IPS-15b (cell line): ENCODE results near the gene PPM1E.
"Not testable (repeated sequence)": the region's sequence is repeated elsewhere in the genome, so short reads cannot be mapped to it uniquely, and the experiment has no call there.

ENCODE experiments used
- H3K27me3 ChIP-seq: one replicate; pipeline ENCODE4 v1.6.1; 2013; ENCODE audit warnings: low read length; ENCODE audit not compliant: control insufficient read depth, insufficient read depth
- H3K36me3 ChIP-seq: one replicate; pipeline ENCODE4 v1.6.1; 2013; ENCODE audit warnings: low read length; ENCODE audit not compliant: control insufficient read depth, insufficient read depth
- H3K4me1 ChIP-seq: one replicate; pipeline ENCODE4 v1.6.1; 2013; ENCODE audit warnings: mild to moderate bottlenecking, low read length; ENCODE audit not compliant: control insufficient read depth, insufficient read depth
- H3K4me3 ChIP-seq: one replicate; pipeline ENCODE4 v1.5.1; 2013; ENCODE audit warnings: low read depth, low read length
- H3K9ac ChIP-seq: one replicate; pipeline ENCODE4 v1.6.1; 2013; ENCODE audit warnings: low read depth, mild to moderate bottlenecking, low read length
- H3K9me3 ChIP-seq: one replicate; pipeline ENCODE4 v1.6.1; 2013; ENCODE audit warnings: mild to moderate bottlenecking, low read length; ENCODE audit not compliant: control insufficient read depth, insufficient read depth

The PPM1E gene

GRCh38 chr17:58818654-58819053 lies 63.0 kb downstream of the PPM1E start:
- H3K9ac ChIP-seq = no peak overlapping the region
- no peaks in the 10 kb centered on the region for H3K9me3 ChIP-seq
- no peak overlapping the region for H3K4me3 ChIP-seq
- no peaks in the 10 kb centered on the region for H3K36me3 ChIP-seq
- no peaks in the 10 kb centered on the region for H3K27me3 ChIP-seq
- H3K4me1 ChIP-seq = no peaks in the 10 kb centered on the region

- Histone ChIP-seq H3K4me1 (no peaks in the 10 kb centered on the region), H3K36me3 (no peaks in the 10 kb centered on the region), H3K9ac (no peak overlapping the region), H3K9me3 (no peaks in the 10 kb centered on the region), H3K27me3 (no peaks in the 10 kb centered on the region), H3K4me3 (no peak overlapping the region)
Measured at GRCh38 chr17:58822148-58823050, 66.7 kb downstream of the PPM1E start.

GRCh38 chr17:58823051-58823525 lies 67.4 kb downstream of the PPM1E start:
- no peaks in the 10 kb centered on the region for H3K4me1 ChIP-seq
- no peaks in the 10 kb centered on the region for H3K9me3 ChIP-seq
- no peak overlapping the region for H3K4me3 ChIP-seq
- no peak overlapping the region for H3K9ac ChIP-seq
- no peaks in the 10 kb centered on the region for H3K36me3 ChIP-seq
- no peaks in the 10 kb centered on the region for H3K27me3 ChIP-seq

GRCh38 chr17:58829172-58829637 lies 73.6 kb downstream of the PPM1E start:
- no peaks in the 10 kb centered on the region for H3K27me3 ChIP-seq
- H3K9ac ChIP-seq = no peak overlapping the region
- no peak overlapping the region for H3K4me3 ChIP-seq
- no peaks in the 10 kb centered on the region for H3K9me3 ChIP-seq
- H3K36me3 ChIP-seq = no peaks in the 10 kb centered on the region
- H3K4me1 ChIP-seq = no peaks in the 10 kb centered on the region

GRCh38 chr17:58831780-58832179 lies 76.1 kb downstream of the PPM1E start:
- Histone ChIP-seq H3K9ac (no peak overlapping the region), H3K4me1 (no peaks in the 10 kb centered on the region), H3K4me3 (no peak overlapping the region), H3K27me3 (no peaks in the 10 kb centered on the region), H3K36me3 (no peaks in the 10 kb centered on the region), H3K9me3 (no peaks in the 10 kb centered on the region)

GRCh38 chr17:58832514-58832913 lies 76.9 kb downstream of the PPM1E start:
- Histone ChIP-seq H3K4me1 (no peaks in the 10 kb centered on the region), H3K36me3 (no peaks in the 10 kb centered on the region), H3K9ac (no peak overlapping the region), H3K9me3 (no peaks in the 10 kb centered on the region), H3K27me3 (no peaks in the 10 kb centered on the region), H3K4me3 (no peak overlapping the region)

- Histone ChIP-seq H3K27me3 (no peaks in the 10 kb centered on the region), H3K9ac (no peak overlapping the region), H3K36me3 (no peaks in the 10 kb centered on the region), H3K4me3 (no peak overlapping the region), H3K9me3 (no peaks in the 10 kb centered on the region), H3K4me1 (no peaks in the 10 kb centered on the region)
Measured at GRCh38 chr17:58837699-58838098, 82.0 kb downstream of the PPM1E start.

GRCh38 chr17:58840820-58841612 lies 85.4 kb downstream of the PPM1E start:
- H3K9ac ChIP-seq = no peak overlapping the region
- H3K4me3 ChIP-seq = no peak overlapping the region
- no peaks in the 10 kb centered on the region for H3K27me3 ChIP-seq
- no peaks in the 10 kb centered on the region for H3K9me3 ChIP-seq
- no peaks in the 10 kb centered on the region for H3K36me3 ChIP-seq
- H3K4me1 ChIP-seq = no peaks in the 10 kb centered on the region

- H3K27me3 ChIP-seq, H3K36me3 ChIP-seq, H3K4me1 ChIP-seq, H3K4me3 ChIP-seq, H3K9me3 ChIP-seq, H3K9ac ChIP-seq: not testable (repeated sequence)
Measured at GRCh38 chr17:58846413-58846812, 90.8 kb downstream of the PPM1E start.

- not testable (repeated sequence) for H3K4me1 ChIP-seq, H3K9me3 ChIP-seq, H3K4me3 ChIP-seq, H3K27me3 ChIP-seq, H3K9ac ChIP-seq, H3K36me3 ChIP-seq
Measured at GRCh38 chr17:58850106-58850505, 94.5 kb downstream of the PPM1E start.

- Histone ChIP-seq H3K9ac (no peak overlapping the region), H3K27me3 (no peaks in the 10 kb centered on the region), H3K4me3 (no peak overlapping the region), H3K4me1 (peaks cover 7% of the 10 kb centered on the region), H3K36me3 (no peaks in the 10 kb centered on the region), H3K9me3 (no peaks in the 10 kb centered on the region)
Measured at GRCh38 chr17:58865301-58865700, 109.6 kb downstream of the PPM1E start.

- Histone ChIP-seq H3K36me3 (no peaks in the 10 kb centered on the region), H3K9ac (no peak overlapping the region), H3K27me3 (no peaks in the 10 kb centered on the region), H3K4me3 (no peak overlapping the region), H3K9me3 (no peaks in the 10 kb centered on the region), H3K4me1 (peaks cover 7% of the 10 kb centered on the region)
Measured at GRCh38 chr17:58870747-58871146, 115.1 kb downstream of the PPM1E start.
